IMR-90 (cell line): ENCODE results near the gene MSRB1. TPM values are rescaled to one million over a fixed set of nuclear protein-coding genes. Genes with fewer than 3 reads are reported as not detected.

Experiments used
- ATAC-seq: fragments of 200-7000 bp; cut with Tn5 transposase; 2 replicates; pipeline ENCODE4 v1.9.1; 2020; ENCODE audit warnings: low read depth, mild to moderate bottlenecking, moderate library complexity
- BruUV-seq: library from RNA; stranded (reverse); fragments of 400-500 nt; replicated peaks from 2 replicates; lab custom pipeline; 2021; lab: Mats Ljungman, UMichigan
- CTCF ChIA-PET: fragments of 300-600 bp; formaldehyde crosslinking; extraction: SDS; loops from one replicate; lab custom pipeline; 2021; ENCODE audit warnings: antibody characterized with exemption; lab: Yijun Ruan, JAX
- POLR2A ChIA-PET: fragments of 300-600 bp; sonication (Branson Sonifier 250); formaldehyde crosslinking; loops from one replicate; lab custom pipeline; 2022; ENCODE audit warnings: antibody characterized with exemption; ENCODE audit not compliant: unreplicated experiment; lab: Charles Lee
- DNase-seq: peaks from one replicate; pipeline ENCODE4 v3.0.0; 2013
- H2AFZ ChIP-seq: replicated peaks from 2 replicates; pipeline ENCODE3; 2013; ENCODE audit warnings: low read length, mild to moderate bottlenecking; ENCODE audit not compliant: poor library complexity
- H2AK5ac ChIP-seq: 2 replicates; pipeline ENCODE4 v1.6.1; 2013; ENCODE audit warnings: low read depth, low read length, inconsistent platforms
- H2AK9ac ChIP-seq: replicated peaks from 2 replicates; pipeline ENCODE3; 2013; ENCODE audit warnings: mild to moderate bottlenecking, low read depth, low read length, moderate library complexity; ENCODE audit not compliant: poor library complexity
- H2BK120ac ChIP-seq: 2 replicates; pipeline ENCODE4 v1.6.1; 2013; ENCODE audit warnings: low read depth, low read length, inconsistent platforms
- H2BK15ac ChIP-seq: 3 replicates; pipeline ENCODE4 v1.6.1; 2013; ENCODE audit warnings: low read depth, low read length, inconsistent platforms
- H2BK20ac ChIP-seq: 2 replicates; pipeline ENCODE4 v1.6.1; 2013; ENCODE audit warnings: low read depth, mild to moderate bottlenecking, inconsistent platforms, low read length, moderate library complexity
- H2BK5ac ChIP-seq: 2 replicates; pipeline ENCODE4 v1.6.1; 2013; ENCODE audit warnings: mild to moderate bottlenecking, low read depth, low read length, inconsistent platforms; ENCODE audit not compliant: poor library complexity, severe bottlenecking
- H3K14ac ChIP-seq: replicated peaks from 2 replicates; pipeline ENCODE4 v1.6.1; 2013; ENCODE audit warnings: low read depth, low read length, inconsistent platforms
- H3K18ac ChIP-seq: 2 replicates; pipeline ENCODE4 v1.6.1; 2013; ENCODE audit warnings: low read depth, low read length, control low read depth
- H3K23ac ChIP-seq: 2 replicates; pipeline ENCODE4 v1.6.1; 2013; ENCODE audit warnings: low read depth, low read length, inconsistent platforms
- H3K27ac ChIP-seq: 2 replicates; pipeline ENCODE4 v1.5.1; 2013; ENCODE audit warnings: mild to moderate bottlenecking, control low read depth, low read length; ENCODE audit not compliant: insufficient read depth
- H3K27me3 ChIP-seq: 2 replicates; pipeline ENCODE4 v1.6.1; 2013; ENCODE audit warnings: low read length; ENCODE audit not compliant: control insufficient read depth, insufficient read depth
- H3K36me3 ChIP-seq: 2 replicates; pipeline ENCODE4 v1.6.1; 2013; ENCODE audit warnings: low read length, mixed read lengths; ENCODE audit not compliant: control insufficient read depth, insufficient read depth
- H3K4ac ChIP-seq: 2 replicates; pipeline ENCODE4 v1.6.1; 2013; ENCODE audit warnings: low read depth, low read length, inconsistent platforms
- H3K4me1 ChIP-seq: 2 replicates; pipeline ENCODE4 v1.6.1; 2013; ENCODE audit warnings: low read length, mixed read lengths; ENCODE audit not compliant: control insufficient read depth, insufficient read depth
- H3K4me2 ChIP-seq: 2 replicates; pipeline ENCODE4 v1.6.1; 2013; ENCODE audit warnings: low read depth, mild to moderate bottlenecking, control low read depth, low read length, moderate library complexity
- H3K4me3 ChIP-seq: 2 replicates; pipeline ENCODE4 v1.5.1; 2013; ENCODE audit warnings: low read depth, mild to moderate bottlenecking, control low read depth, low read length, moderate library complexity; ENCODE audit not compliant: insufficient read depth
- H3K56ac ChIP-seq: 2 replicates; pipeline ENCODE4 v1.6.1; 2013; ENCODE audit warnings: low read length, inconsistent platforms; ENCODE audit not compliant: insufficient read depth; ENCODE audit errors: extremely low read depth
- H3K79me1 ChIP-seq, 2 experiments: 2 replicates each; pipeline ENCODE4 v1.6.1; 2013; ENCODE audit warnings: low read length in 2 of 2, inconsistent platforms in 1 of 2, low read depth in 1 of 2
- H3K9ac ChIP-seq: 2 replicates; pipeline ENCODE4 v1.6.1; 2013; ENCODE audit warnings: low read depth, low read length, control low read depth
- H3K9me1 ChIP-seq: 2 replicates; pipeline ENCODE4 v1.6.1; 2013; ENCODE audit warnings: low read length, inconsistent platforms; ENCODE audit not compliant: insufficient read depth
- H3K9me3 ChIP-seq: 2 replicates; pipeline ENCODE4 v1.6.1; 2013; ENCODE audit warnings: low read length; ENCODE audit not compliant: control insufficient read depth, insufficient read depth
- H4K20me1 ChIP-seq: 2 replicates; pipeline ENCODE4 v1.6.1; 2013; ENCODE audit warnings: low read length, inconsistent platforms; ENCODE audit not compliant: insufficient read depth
- H4K5ac ChIP-seq: 2 replicates; pipeline ENCODE4 v1.6.1; 2013; ENCODE audit warnings: mild to moderate bottlenecking, low read depth, low read length, control low read depth
- H4K8ac ChIP-seq, 2 experiments: 2 replicates each; pipeline ENCODE4 v1.6.1; 2013; ENCODE audit warnings: low read depth in 2 of 2, low read length in 2 of 2, control low read depth in 1 of 2, inconsistent platforms in 1 of 2
- H4K91ac ChIP-seq: 2 replicates; pipeline ENCODE4 v1.6.1; 2013; ENCODE audit warnings: low read depth, low read length, inconsistent platforms; ENCODE audit not compliant: insufficient read depth
- BHLHE40 ChIP-seq: fragments of 150-350 bp; IDR thresholded peaks from 2 replicates; pipeline ENCODE4 v1.6.1; 2016; ENCODE audit warnings: mild to moderate bottlenecking, low read depth, low read length
- CEBPB ChIP-seq: IDR thresholded peaks from 2 replicates; pipeline ENCODE4 v1.6.1; 2012; ENCODE audit warnings: low read depth, low read length, improper control_type of control experiment
- CHD1 ChIP-seq: IDR thresholded peaks from 2 replicates; pipeline ENCODE4 v1.6.1; 2012; ENCODE audit warnings: low read depth, low read length, improper control_type of control experiment
- MAFK ChIP-seq: IDR thresholded peaks from 2 replicates; pipeline ENCODE4 v1.6.1; 2012; ENCODE audit warnings: low read depth, low read length, improper control_type of control experiment
- MXI1 ChIP-seq: IDR thresholded peaks from 2 replicates; pipeline ENCODE4 v1.6.1; 2012; ENCODE audit warnings: low read depth, mild to moderate bottlenecking, low read length, moderate library complexity, borderline replicate concordance
- NFE2L2 ChIP-seq: fragments of 150-350 bp; IDR thresholded peaks from 2 replicates; pipeline ENCODE4 v1.6.1; 2016; ENCODE audit warnings: low read depth, mild to moderate bottlenecking, low read length
- POLR2A ChIP-seq: IDR thresholded peaks from 2 replicates; pipeline ENCODE4 v1.6.1; 2012; ENCODE audit warnings: mild to moderate bottlenecking, low read depth, low read length
- RCOR1 ChIP-seq: IDR thresholded peaks from 2 replicates; pipeline ENCODE4 v1.6.1; 2012; ENCODE audit warnings: mild to moderate bottlenecking, low read length, improper control_type of control experiment; ENCODE audit not compliant: insufficient replicate concordance
- RFX5 ChIP-seq: IDR thresholded peaks from 2 replicates; pipeline ENCODE4 v1.8.0; 2012; ENCODE audit warnings: low read depth, mild to moderate bottlenecking, low read length, moderate library complexity
- SMC3 ChIP-seq: fragments of 150-350 bp; IDR thresholded peaks from 2 replicates; pipeline ENCODE4 v1.6.1; 2016; ENCODE audit warnings: low read depth, mild to moderate bottlenecking, antibody characterized with exemption, low read length, moderate library complexity
- WGBS, 2 experiments: methylation state at CpG; one replicate each; pipeline versions ENCODE4 v1.1.5 to v1.1.7; 2013; ENCODE audit warnings: missing lambda C conversion rate in 2 of 2; ENCODE audit not compliant: insufficient read length in 1 of 2; ENCODE audit errors: extremely low coverage in 2 of 2; 5-methylcytosine and 5-hydroxymethylcytosine counted together
- dilution Hi-C: fragments of 300-500 bp; cut with HindIII; formaldehyde crosslinking; loops from one replicate; pipeline ENCODE4 v1.14.3; 2018; ENCODE audit warnings: low sequenced_read_pairs; ENCODE audit not compliant: unreplicated experiment
- in situ Hi-C: fragments of 300-500 bp; cut with MboI; formaldehyde crosslinking; loops from 3 replicates; pipeline ENCODE4 v1.14.3; 2019; ENCODE audit warnings: low sequenced_read_pairs, inconsistent platforms, mixed read lengths
- intact Hi-C: fragments of 100-400 bp; cut with micrococcal nuclease; formaldehyde crosslinking; loops from 2 replicates; pipeline ENCODE4 v1.10.0; 2022
- polyA plus RNA-seq, 3 experiments: library from polyadenylated mRNA; depleted of rRNA; stranded (reverse); fragments of >200 nt; gene quantifications; 2 replicates each; pipeline ENCODE4 v1.2.3, GENCODE V29; 2012; ENCODE audit warnings: low replicate concordance in 1 of 3
- total RNA-seq: library from RNA; depleted of rRNA; stranded (reverse); fragments of >200 nt; gene quantifications from 2 replicates; pipeline ENCODE4 v1.2.3, GENCODE V29; 2012
- TF ChIP-seq, protein P1 (sequence below): conservative IDR thresholded peaks from 2 replicates; pipeline ENCODE4 v1.5.1; 2012; ENCODE audit warnings: mild to moderate bottlenecking, low read depth, low read length, improper control_type of control experiment
- TF ChIP-seq, protein P2 (sequence below): fragments of 150-350 bp; IDR thresholded peaks from 2 replicates; pipeline ENCODE4 v1.6.1; 2017; ENCODE audit warnings: mild to moderate bottlenecking, antibody characterized with exemption, low read length, low read depth

Gene MSRB1
- total and polyA plus RNA-seq, 2 of the 4 experiments (the other 2 are of a cell fraction): 17.0 to 32.3 TPM

DNA sequence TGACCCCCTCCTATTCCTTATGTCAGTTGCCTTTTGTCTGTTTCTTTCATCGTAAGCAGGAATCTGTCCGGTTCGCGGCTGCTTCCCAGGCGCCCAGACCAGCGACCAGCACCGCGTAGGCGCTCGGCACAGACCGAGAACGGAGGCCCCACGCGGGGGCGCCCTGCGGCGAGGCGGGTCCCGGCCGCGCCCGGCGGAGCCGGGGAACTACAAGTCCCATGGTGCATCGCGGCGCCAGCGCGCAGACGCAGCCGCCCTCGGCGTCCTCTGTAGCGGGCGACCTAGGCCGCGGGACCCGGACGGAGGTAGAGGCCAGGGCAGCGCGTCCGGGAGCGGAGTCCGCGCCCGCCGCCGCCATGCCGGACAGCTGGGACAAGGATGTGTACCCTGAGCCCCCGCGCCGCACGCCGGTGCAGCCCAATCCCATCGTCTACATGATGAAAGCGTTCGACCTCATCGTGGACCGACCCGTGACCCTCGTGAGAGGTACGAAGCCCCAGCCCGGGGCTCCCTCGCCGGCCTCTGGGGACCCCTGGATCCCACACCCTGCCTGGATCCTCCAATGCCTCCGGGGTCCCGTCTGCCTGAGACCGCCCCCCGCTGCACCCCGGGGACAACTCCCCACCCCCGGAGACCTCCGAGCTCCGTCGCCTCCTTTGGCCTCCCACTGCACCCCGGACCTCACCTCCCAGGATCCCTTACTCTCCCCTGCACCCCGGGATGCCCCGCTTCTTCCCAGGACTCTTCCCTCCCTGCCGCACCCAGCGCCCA is 16.5 kb upstream of the MSRB1 start, which contains the start of gene NDUFB10 (continued):
- no peak for TF ChIP-seq RFX5
- TF ChIP-seq MXI1: peak; percentile 53; the same call in 1 of the 2 replicates

DNA sequence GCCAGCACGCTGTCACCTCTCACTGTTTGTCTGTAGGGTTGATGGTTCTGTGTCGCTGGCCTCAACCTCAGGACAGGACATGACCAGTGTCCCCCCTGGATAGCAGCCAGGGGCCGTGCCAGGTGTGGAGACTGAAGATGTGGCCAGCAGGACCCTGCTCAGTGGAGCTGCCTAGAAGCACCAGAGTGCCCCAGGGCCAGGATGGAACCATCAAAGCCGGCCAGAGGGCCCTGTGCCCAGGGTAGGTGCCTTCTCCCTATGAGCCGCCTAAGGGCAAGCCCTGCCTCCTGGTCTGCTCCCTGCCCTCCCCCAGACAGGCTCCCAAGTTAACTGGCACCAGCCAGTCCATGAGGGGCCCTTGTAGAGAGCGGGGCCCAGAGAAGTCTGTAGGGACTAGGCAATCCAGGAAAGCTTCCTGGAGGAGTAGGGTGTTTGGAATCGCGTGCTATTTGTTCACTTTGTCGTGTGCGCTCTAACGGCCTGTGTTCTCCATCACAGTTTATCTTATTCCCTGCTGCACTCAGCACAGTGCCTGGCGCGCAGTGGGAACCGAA is 15.8 kb upstream of the MSRB1 start:
- CTCF ChIA-PET: no interaction called here
- peaks cover 2% of the 10 kb centered on the region; the same call in 1 of the 2 replicates for H3K27me3 ChIP-seq
- H2BK15ac ChIP-seq: no peak overlapping the region
- in situ Hi-C loops (no loop called here), dilution Hi-C loops (no loop called here), intact Hi-C loops (no loop called here)
- POLR2A ChIA-PET: no interaction called here
- H2BK5ac ChIP-seq: peak overlapping the region; percentile 15
- peak overlapping the region; percentile 79 for H3K23ac ChIP-seq
- H3K9me3 ChIP-seq: no peaks in the 10 kb centered on the region
- peak overlapping the region; percentile 74 for H3K4me2 ChIP-seq
- H2BK20ac ChIP-seq: no peak overlapping the region
- 55% methylated on average over 2 of the region's 14 CpGs; no CpG with 5 or more reads in 1 of the 2 experiments for WGBS, 2 experiments
- H3K79me1 ChIP-seq: peaks cover 3 to 29% of the 10 kb centered on the region in 2 experiments; a peak in 3 of 4 replicates
- H3K18ac ChIP-seq: peak overlapping the region; percentile 28; the same call in 1 of the 2 replicates
- H2AK5ac ChIP-seq: peak overlapping the region; percentile 77
- peak overlapping the region; percentile 19; the same call in 1 of the 2 replicates for H3K4me3 ChIP-seq
- DNase-seq: no peak
- no peak for ATAC-seq
- H2AFZ ChIP-seq: peak overlapping the region; percentile 100
- peaks cover 7% of the 10 kb centered on the region for H3K4me1 ChIP-seq
- H3K56ac ChIP-seq: no peak overlapping the region
- H3K9ac ChIP-seq: peak overlapping the region; percentile 83
- H3K27ac ChIP-seq: peak overlapping the region; percentile 37
- 0 out of 2 replicates have a peak, but pooled peaks cover 8% of the 10 kb centered on the region for H3K9me1 ChIP-seq
- H3K14ac ChIP-seq: peak overlapping the region; percentile 76
- no TSS peak for BruUV-seq
- H4K8ac ChIP-seq: peak overlapping the region; percentile 89 to 90
- H4K20me1 ChIP-seq: peaks cover 35% of the 10 kb centered on the region
- H2BK120ac ChIP-seq: peak overlapping the region; percentile 54
- peak overlapping the region; percentile 85 for H4K5ac ChIP-seq
- peaks cover 25% of the 10 kb centered on the region for H3K36me3 ChIP-seq
- peak overlapping the region; percentile 70 for H3K4ac ChIP-seq
- peak overlapping the region; percentile 100 for H2AK9ac ChIP-seq
- H4K91ac ChIP-seq: peak overlapping the region; percentile 35; the same call in 1 of the 2 replicates
- TF ChIP-seq POLR2A: no peak
- no peak for TF ChIP-seq CHD1
- TF ChIP-seq, protein P1, sequence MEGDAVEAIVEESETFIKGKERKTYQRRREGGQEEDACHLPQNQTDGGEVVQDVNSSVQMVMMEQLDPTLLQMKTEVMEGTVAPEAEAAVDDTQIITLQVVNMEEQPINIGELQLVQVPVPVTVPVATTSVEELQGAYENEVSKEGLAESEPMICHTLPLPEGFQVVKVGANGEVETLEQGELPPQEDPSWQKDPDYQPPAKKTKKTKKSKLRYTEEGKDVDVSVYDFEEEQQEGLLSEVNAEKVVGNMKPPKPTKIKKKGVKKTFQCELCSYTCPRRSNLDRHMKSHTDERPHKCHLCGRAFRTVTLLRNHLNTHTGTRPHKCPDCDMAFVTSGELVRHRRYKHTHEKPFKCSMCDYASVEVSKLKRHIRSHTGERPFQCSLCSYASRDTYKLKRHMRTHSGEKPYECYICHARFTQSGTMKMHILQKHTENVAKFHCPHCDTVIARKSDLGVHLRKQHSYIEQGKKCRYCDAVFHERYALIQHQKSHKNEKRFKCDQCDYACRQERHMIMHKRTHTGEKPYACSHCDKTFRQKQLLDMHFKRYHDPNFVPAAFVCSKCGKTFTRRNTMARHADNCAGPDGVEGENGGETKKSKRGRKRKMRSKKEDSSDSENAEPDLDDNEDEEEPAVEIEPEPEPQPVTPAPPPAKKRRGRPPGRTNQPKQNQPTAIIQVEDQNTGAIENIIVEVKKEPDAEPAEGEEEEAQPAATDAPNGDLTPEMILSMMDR: no peak
- no peak for TF ChIP-seq MXI1
- TF ChIP-seq MAFK: no peak
- no peak for TF ChIP-seq RCOR1
- TF ChIP-seq CEBPB: no peak
- TF ChIP-seq SMC3: no peak
- TF ChIP-seq RFX5: no peak
- no peak for TF ChIP-seq BHLHE40
- no peak for TF ChIP-seq NFE2L2
- TF ChIP-seq, protein P2, sequence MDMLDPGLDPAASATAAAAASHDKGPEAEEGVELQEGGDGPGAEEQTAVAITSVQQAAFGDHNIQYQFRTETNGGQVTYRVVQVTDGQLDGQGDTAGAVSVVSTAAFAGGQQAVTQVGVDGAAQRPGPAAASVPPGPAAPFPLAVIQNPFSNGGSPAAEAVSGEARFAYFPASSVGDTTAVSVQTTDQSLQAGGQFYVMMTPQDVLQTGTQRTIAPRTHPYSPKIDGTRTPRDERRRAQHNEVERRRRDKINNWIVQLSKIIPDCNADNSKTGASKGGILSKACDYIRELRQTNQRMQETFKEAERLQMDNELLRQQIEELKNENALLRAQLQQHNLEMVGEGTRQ: no peak
